Nephron (organoid): ENCODE results near the gene VAPB.
"Not testable (repeated sequence)": the region's sequence is repeated elsewhere in the genome, so short reads cannot be mapped to it uniquely, and the experiment has no call there.

Source experiments
- H3K27ac Mint-ChIP-seq, 3 experiments: 2 replicates each; pipeline ENCODE4 v1.8.0; 2020; ENCODE audit warnings: mixed read lengths in 3 of 3, mild to moderate bottlenecking in 2 of 3, moderate library complexity in 1 of 3
- H3K27me3 Mint-ChIP-seq: 2 replicates; pipeline ENCODE4 v1.8.0; 2021; ENCODE audit warnings: low read depth, mild to moderate bottlenecking, moderate library complexity, mixed read lengths
- H3K36me3 Mint-ChIP-seq: 2 replicates; pipeline ENCODE4 v1.8.0; 2020; ENCODE audit warnings: low read depth, mixed read lengths
- H3K4me1 Mint-ChIP-seq: 2 replicates; pipeline ENCODE4 v1.8.0; 2020; ENCODE audit warnings: mixed read lengths
- H3K4me3 Mint-ChIP-seq, 3 experiments: 2 replicates each; pipeline ENCODE4 v1.8.0; 2020; ENCODE audit warnings: mild to moderate bottlenecking in 3 of 3, mixed read lengths in 3 of 3, moderate library complexity in 2 of 3
- H3K9me3 Mint-ChIP-seq: 2 replicates; pipeline ENCODE4 v1.8.0; 2020; ENCODE audit warnings: mixed read lengths
- TF ChIP-seq, protein P1 (sequence below), 3 experiments: fragments of 200-600 bp; sonication (generic); IDR thresholded peaks; one replicate each; pipeline ENCODE4 v1.5.0; 2021; ENCODE audit warnings: antibody characterized with exemption in 3 of 3; ENCODE audit not compliant: unreplicated experiment in 3 of 3

VAPB gene

DNA sequence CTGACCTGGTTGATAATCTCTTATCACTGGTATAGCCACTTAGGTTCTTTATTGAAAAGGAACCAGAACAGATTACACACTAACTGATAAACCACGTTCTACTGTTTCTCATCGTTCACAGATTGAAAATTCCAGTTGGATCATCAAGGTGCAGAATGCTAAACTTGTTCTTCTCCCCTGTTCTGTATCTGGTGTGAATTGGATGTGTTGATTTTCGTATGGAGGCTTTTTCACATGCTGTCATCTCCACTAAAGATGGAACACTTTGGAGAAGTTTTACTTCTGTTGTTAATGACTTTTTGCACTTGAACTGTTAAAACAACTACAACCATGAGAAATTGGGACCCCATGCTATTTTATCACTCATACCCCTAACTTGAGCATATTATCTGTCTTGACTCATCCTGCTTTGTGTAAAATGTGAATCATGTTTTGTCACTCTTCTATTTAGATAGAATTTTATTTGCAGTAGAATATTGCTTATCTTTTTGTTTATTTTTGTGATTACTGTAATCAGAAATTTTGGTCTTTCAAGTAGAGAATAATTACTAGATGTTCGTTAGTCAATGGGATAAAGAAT, 17.5 kb downstream of the VAPB start:
- Mint-ChIP-seq H3K4me3 (no peak overlapping the region), H3K27me3 (no peaks in the 10 kb centered on the region), H3K36me3 (peaks cover 14% of the 10 kb centered on the region), H3K27ac (peak overlapping the region in 1 of 3 experiments; percentile 31), H3K4me1 (peaks cover 20% of the 10 kb centered on the region), H3K9me3 (no peaks in the 10 kb centered on the region)
- TF ChIP-seq, protein P1, sequence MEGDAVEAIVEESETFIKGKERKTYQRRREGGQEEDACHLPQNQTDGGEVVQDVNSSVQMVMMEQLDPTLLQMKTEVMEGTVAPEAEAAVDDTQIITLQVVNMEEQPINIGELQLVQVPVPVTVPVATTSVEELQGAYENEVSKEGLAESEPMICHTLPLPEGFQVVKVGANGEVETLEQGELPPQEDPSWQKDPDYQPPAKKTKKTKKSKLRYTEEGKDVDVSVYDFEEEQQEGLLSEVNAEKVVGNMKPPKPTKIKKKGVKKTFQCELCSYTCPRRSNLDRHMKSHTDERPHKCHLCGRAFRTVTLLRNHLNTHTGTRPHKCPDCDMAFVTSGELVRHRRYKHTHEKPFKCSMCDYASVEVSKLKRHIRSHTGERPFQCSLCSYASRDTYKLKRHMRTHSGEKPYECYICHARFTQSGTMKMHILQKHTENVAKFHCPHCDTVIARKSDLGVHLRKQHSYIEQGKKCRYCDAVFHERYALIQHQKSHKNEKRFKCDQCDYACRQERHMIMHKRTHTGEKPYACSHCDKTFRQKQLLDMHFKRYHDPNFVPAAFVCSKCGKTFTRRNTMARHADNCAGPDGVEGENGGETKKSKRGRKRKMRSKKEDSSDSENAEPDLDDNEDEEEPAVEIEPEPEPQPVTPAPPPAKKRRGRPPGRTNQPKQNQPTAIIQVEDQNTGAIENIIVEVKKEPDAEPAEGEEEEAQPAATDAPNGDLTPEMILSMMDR (IDR thresholded peaks at IDR 0.05; ENCODE audit: unreplicated experiment in 3 of 3), result no peak

DNA sequence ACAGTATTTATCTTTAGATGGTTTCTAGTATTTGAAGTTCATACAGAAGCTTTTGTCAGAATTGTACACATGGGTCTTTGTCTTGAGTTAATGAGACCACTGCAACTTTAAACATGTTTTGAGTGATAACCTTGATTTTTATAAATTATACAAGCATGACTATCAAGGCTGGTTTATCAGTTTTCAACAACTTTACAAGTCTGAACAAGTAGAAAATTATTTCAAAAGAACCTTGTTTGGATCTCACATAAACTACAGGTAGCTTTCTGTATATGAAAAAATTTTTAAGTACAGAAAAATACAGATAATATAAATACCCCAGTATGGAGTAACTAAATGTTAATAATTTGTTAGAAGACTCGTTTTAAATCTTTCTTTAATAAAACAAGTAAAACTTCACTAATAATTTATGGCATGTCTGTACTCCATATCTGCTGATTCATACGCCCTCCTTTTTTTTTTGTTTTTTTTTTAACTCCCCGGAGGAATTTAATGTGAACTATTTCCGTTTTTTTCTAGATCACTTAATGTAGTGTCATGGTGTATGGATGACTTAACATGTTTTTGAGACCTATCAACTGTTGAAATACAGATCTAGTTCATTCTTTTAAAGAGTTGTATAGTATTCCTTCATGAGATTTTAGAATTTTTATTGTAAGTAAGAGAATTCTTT, 18.3 kb downstream of the VAPB start:
- Mint-ChIP-seq H3K27me3 (no peaks in the 10 kb centered on the region), H3K4me3 (no peak overlapping the region), H3K9me3 (peaks cover 2% of the 10 kb centered on the region), H3K27ac (no peak overlapping the region), H3K36me3 (peaks cover 20% of the 10 kb centered on the region), H3K4me1 (peaks cover 20% of the 10 kb centered on the region)
- TF ChIP-seq, protein P1 (IDR thresholded peaks at IDR 0.05; ENCODE audit: unreplicated experiment in 3 of 3), result no peak

DNA sequence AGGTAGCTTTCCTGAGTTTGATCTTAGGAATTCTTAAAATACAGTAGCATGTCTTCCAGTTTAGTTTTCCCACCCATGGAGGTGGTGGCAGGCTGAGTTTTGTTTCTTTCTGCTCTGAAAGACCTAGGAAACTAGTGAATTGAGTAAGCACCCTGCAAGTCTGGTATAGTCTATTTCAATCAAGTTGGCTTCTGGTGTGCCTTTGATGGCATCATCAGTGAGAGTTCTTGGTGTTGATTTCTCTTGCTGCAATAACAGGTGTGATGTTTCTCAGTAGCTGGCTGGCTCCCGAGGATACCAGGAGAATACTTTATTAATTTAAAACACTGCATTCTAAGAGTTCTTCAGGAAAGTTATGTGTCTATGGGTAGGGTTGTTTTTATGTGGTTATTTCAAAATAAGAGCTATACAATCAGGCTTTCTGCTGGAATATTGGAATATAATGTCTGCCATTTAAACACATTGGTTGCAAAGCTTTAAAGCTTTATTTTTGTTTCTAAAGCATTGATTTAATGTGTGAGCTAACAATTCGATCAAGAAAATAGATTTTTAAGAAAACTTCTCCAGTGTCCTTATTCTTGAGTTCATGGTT, 19.0 kb downstream of the VAPB start:
- Mint-ChIP-seq H3K9me3 (peaks cover 2% of the 10 kb centered on the region), H3K36me3 (peaks cover 25% of the 10 kb centered on the region), H3K27me3 (no peaks in the 10 kb centered on the region), H3K4me3 (no peak overlapping the region), H3K4me1 (peaks cover 20% of the 10 kb centered on the region), H3K27ac (peak overlapping the region in 1 of 3 experiments; percentile 16)
- TF ChIP-seq, protein P1 (IDR thresholded peaks at IDR 0.05; ENCODE audit: unreplicated experiment in 3 of 3), result no peak

GRCh38 chr20:58408603-58409246, 19.7 kb downstream of the VAPB start:
- TF ChIP-seq, protein P1 (IDR thresholded peaks at IDR 0.05; ENCODE audit: unreplicated experiment in 3 of 3), result no peak

GRCh38 chr20:58414216-58414615, 25.2 kb downstream of the VAPB start:
- not testable (repeated sequence) for H3K4me1 Mint-ChIP-seq, H3K27ac Mint-ChIP-seq

More at GRCh38 chr20:58408603-58409246, 19.7 kb downstream of the VAPB start:
- peaks cover 20% of the 10 kb centered on the region for H3K4me1 Mint-ChIP-seq
- peaks cover 25% of the 10 kb centered on the region for H3K36me3 Mint-ChIP-seq
- no peak overlapping the region for H3K4me3 Mint-ChIP-seq
- H3K9me3 Mint-ChIP-seq, result peaks cover 2% of the 10 kb centered on the region
- no peak overlapping the region for H3K27ac Mint-ChIP-seq
- no peaks in the 10 kb centered on the region for H3K27me3 Mint-ChIP-seq

GRCh38 chr20:58414786-58415185, 25.8 kb downstream of the VAPB start:
- not testable (repeated sequence) for H3K9me3 Mint-ChIP-seq, H3K4me3 Mint-ChIP-seq, H3K27ac Mint-ChIP-seq, H3K27me3 Mint-ChIP-seq, H3K4me1 Mint-ChIP-seq
- peaks cover 58% of the 10 kb centered on the region for H3K36me3 Mint-ChIP-seq

More at GRCh38 chr20:58414216-58414615, 25.2 kb downstream of the VAPB start:
- H3K27me3 Mint-ChIP-seq, H3K9me3 Mint-ChIP-seq, H3K4me3 Mint-ChIP-seq: not testable (repeated sequence)
- H3K36me3 Mint-ChIP-seq, result peaks cover 57% of the 10 kb centered on the region
